ENCODE data around the gene TEX19. TPM values are rescaled to one million over a fixed set of nuclear protein-coding genes. Genes with fewer than 3 reads are reported as not detected.
"Not testable (repeated sequence)": the region's sequence is repeated elsewhere in the genome, so short reads cannot be mapped to it uniquely, and the experiment has no call there.

The TEX19 gene
- total RNA-seq, 2 donors from 2014 or later = 0.46 to 0.48 TPM

DNA sequence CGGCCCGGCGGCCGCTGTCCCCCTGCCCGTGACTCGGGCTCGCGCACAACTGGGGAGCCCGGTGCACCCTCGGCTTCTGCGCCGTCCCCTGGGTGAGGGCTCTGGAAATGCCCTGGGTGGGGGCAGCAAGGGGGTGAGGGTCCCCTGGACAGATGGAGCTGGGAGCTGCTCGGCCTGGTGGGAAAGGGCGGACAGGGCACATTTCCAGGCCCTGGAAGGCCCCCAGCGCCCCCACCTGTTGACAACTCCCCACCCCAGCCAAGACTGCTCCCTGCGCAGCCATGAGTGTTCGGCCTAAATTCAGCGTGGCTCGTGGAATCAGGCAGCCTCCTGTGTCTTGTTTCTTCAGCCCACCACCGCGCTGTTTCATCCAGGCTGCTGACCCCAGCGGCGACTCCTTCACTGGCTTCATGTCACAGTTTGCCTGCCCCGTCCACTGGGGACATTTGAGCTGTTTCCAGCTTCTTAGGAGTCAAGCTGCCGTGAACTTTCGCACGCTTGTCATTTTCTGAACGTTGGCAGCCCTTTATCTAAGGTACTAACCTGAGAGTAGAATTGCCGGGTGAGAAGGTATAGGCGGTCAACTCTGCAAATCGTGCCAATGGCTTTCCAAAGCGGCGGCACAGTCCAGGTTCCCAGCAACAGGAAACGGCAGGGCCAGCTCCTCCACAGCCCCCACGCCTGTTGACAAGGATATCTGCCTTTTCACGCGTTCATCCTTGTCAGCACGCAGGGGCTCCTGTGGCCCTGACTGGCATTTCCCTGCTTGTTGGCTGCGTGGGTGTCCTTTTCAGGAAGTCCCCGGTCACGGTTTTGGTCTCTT lies 13.4 kb downstream of the TEX19 start:
- no peak overlapping the region for H3K4me3 ChIP-seq (ENCODE audit: low read length)
- H3K9me3 Mint-ChIP-seq = no peaks in the 10 kb centered on the region
- WGBS, 2 experiments (ENCODE audit: insufficient coverage in 1 of 2, insufficient read length in 1 of 2) = 77 to 84% methylated on average over 27 to 41 of the region's 41 CpGs
- H3K4me1 Mint-ChIP-seq = peaks cover 2% of the 10 kb centered on the region
- H3K27me3 ChIP-seq (ENCODE audit: control insufficient read depth, insufficient read depth, low read length, poor library complexity, severe bottlenecking) = peaks cover 28% of the 10 kb centered on the region
- no peaks in the 10 kb centered on the region for H3K36me3 Mint-ChIP-seq (ENCODE audit: low read depth)
- no peaks in the 10 kb centered on the region for H3K4me1 ChIP-seq (ENCODE audit: control insufficient read depth, insufficient read depth, low read length)
- H3K27ac ChIP-seq (ENCODE audit: low read depth, low read length) = no peak overlapping the region
- peak overlapping the region; percentile 47 for H3K4me3 Mint-ChIP-seq
- H3K9ac ChIP-seq (ENCODE audit: extremely low read depth, low read length, poor library complexity, severe bottlenecking) = no peak overlapping the region
- DNase-seq = peak; percentile 70
- no peak for TF ChIP-seq CTCF (conservative IDR thresholded peaks at IDR 0.05)
- no peak overlapping the region for H3K27ac Mint-ChIP-seq
- H3K9me3 ChIP-seq (ENCODE audit: control insufficient read depth, low read length) = no peaks in the 10 kb centered on the region
- H3K27me3 Mint-ChIP-seq (ENCODE audit: insufficient read depth) = peaks cover 48% of the 10 kb centered on the region
- no peaks in the 10 kb centered on the region for H3K36me3 ChIP-seq (ENCODE audit: control insufficient read depth, insufficient read depth, low read length)

- not testable (repeated sequence) for H3K9me3 ChIP-seq (ENCODE audit: control insufficient read depth, low read length); H3K36me3 ChIP-seq (ENCODE audit: control insufficient read depth, insufficient read depth, low read length); H3K4me3 ChIP-seq (ENCODE audit: low read length); H3K4me1 Mint-ChIP-seq; H3K9me3 Mint-ChIP-seq; H3K4me1 ChIP-seq (ENCODE audit: control insufficient read depth, insufficient read depth, low read length); H3K27ac Mint-ChIP-seq; H3K36me3 Mint-ChIP-seq (ENCODE audit: low read depth); H3K9ac ChIP-seq (ENCODE audit: extremely low read depth, low read length, poor library complexity, severe bottlenecking); H3K27ac ChIP-seq (ENCODE audit: low read depth, low read length); DNase-seq; H3K4me3 Mint-ChIP-seq
- WGBS, 2 experiments (ENCODE audit: insufficient coverage in 1 of 2, insufficient read length in 1 of 2) = 91 to 95% methylated on average over 10 of the region's 10 CpGs
- peaks cover 48% of the 10 kb centered on the region for H3K27me3 Mint-ChIP-seq (ENCODE audit: insufficient read depth)
- peaks cover 28% of the 10 kb centered on the region for H3K27me3 ChIP-seq (ENCODE audit: control insufficient read depth, insufficient read depth, low read length, poor library complexity, severe bottlenecking)
These were observed 14.0 kb downstream of the TEX19 start for GRCh38 chr17:82373072-82373452.

GRCh38 chr17:82373731-82374625 lies 14.9 kb downstream of the TEX19 start:
- no peaks in the 10 kb centered on the region for H3K36me3 Mint-ChIP-seq (ENCODE audit: low read depth)
- Histone ChIP-seq H3K27ac (ENCODE audit: low read depth, low read length) (no peak overlapping the region), H3K4me3 (ENCODE audit: low read length) (no peak overlapping the region), H3K36me3 (ENCODE audit: control insufficient read depth, insufficient read depth, low read length) (no peaks in the 10 kb centered on the region), H3K4me1 (ENCODE audit: control insufficient read depth, insufficient read depth, low read length) (no peaks in the 10 kb centered on the region), H3K9ac (ENCODE audit: extremely low read depth, low read length, poor library complexity, severe bottlenecking) (no peak overlapping the region), H3K9me3 (ENCODE audit: control insufficient read depth, low read length) (no peaks in the 10 kb centered on the region), H3K27me3 (ENCODE audit: control insufficient read depth, insufficient read depth, low read length, poor library complexity, severe bottlenecking) (peaks cover 28% of the 10 kb centered on the region)
- DNase-seq = no peak
- H3K27ac Mint-ChIP-seq = no peak overlapping the region
- no peaks in the 10 kb centered on the region for H3K4me1 Mint-ChIP-seq
- H3K4me3 Mint-ChIP-seq = no peak overlapping the region
- no peaks in the 10 kb centered on the region for H3K9me3 Mint-ChIP-seq
- 93 to 96% methylated on average over 31 to 37 of the region's 37 CpGs for WGBS, 2 experiments (ENCODE audit: insufficient coverage in 1 of 2, insufficient read length in 1 of 2)
- no peak for TF ChIP-seq CTCF (conservative IDR thresholded peaks at IDR 0.05)
- H3K27me3 Mint-ChIP-seq (ENCODE audit: insufficient read depth) = peaks cover 49% of the 10 kb centered on the region
